T-helper 1 cell (primary cell): ENCODE data around the gene TMEM141.
"Not testable (repeated sequence)": the region's sequence is repeated elsewhere in the genome, so short reads cannot be mapped to it uniquely, and the experiment has no call there.

Source experiments
- DNase-seq, 5 donors: peaks; one replicate each; pipeline ENCODE4 v3.0.0-alpha.2; 2012 to 2020

The TMEM141 gene

DNA sequence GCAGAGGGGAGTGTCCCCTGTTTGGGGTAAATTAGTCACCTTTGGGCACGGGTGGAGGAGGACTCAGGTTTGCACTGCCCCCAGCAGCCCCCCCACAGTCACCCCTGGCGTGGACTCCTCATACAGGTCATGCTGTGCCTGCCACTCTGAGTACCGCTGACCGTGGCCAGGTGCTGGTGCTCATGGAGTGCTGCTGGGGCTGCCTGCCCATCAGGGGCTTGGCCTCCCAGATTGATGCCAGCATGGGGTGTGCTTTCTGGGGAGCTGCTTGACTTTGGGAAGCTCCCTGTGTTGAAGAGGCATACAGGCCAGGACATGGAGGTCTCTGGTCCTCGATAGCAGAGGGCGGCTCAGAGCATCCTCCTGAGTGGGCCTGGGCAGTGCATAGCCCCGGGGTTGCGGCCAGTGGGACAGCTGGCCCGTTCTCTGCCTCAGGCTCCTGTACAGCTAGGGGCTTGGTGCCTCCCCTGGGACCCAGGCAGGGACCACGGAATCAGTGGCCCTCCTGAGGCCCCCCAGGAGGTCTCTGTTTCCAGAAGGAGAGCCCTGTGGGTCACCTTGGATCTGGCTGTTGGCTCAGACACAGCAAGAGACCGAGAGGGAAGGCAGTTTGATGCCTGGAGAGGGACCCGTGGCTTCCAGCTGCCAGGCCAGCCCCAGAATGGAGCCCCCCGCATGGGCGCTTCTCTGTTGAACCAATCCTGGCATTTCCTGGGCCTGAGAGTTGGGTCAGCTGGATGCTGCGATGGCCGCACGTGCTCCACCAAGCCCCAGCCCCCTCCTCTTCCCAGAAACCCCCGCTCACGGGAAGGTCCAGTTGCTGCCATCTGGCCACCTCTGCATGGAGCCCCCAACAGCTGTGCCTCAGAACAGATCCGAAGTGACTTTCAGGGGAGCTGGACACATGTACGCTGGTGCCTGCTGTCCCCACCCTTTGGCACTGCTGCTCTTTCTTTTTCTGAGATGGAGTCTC is 45.1 kb downstream of the TMEM141 start:
- DNase-seq: peak in 1 of 5 donors; percentile 6

DNA sequence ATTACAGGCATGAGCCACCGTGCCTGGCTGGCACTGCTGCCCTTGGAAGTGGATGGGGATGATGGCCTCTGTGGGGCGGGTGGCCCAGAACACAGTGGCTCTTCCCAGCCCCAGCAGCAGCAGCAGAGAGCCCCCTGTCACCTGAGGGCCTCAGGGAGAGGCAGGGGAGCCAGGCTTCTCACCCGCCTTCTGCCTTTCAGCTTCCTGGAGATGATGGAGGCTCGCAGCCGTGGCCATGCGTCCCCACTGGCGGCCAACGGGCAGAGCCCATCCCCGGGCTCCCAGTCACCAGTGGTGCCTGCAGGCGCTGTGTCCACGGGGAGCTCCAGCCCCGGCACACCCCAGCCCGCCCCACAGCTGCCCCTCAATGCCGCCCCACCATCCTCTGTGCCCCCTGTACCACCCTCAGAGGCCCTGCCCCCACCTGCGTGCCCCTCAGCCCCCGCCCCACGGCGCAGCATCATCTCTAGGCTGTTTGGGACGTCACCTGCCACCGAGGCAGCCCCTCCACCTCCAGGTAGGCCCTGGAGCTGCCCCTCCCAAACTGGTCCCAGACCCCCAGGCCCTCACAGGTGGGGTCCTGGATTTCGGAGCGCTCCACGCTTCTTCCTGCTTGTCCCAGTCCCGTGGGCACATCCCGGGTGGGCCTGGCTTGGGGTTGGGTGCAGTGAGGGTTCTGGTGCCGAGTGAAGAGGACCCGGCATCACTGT is 46.2 kb downstream of the TMEM141 start:
- DNase-seq: peak in 1 of 5 donors; percentile 11

DNA sequence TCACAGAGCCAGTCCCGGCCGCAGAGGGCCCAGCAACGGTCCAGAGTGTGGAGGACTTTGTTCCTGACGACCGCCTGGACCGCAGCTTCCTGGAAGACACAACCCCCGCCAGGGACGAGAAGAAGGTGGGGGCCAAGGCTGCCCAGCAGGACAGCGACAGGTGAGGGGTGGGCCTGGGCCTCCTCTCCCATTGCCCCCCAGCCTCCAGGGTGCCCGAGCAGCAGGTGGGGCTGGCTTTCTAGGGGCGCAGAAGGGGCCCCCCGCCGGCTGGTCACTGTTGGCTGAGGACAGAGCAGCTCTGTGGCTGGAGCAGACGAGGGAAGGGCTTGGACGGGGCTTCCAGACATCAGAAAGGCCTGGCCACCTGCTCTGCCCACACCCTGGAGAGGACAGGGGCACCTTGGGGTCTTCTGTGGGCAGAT is 46.7 kb downstream of the TMEM141 start:
- not testable (repeated sequence) for DNase-seq

DNA sequence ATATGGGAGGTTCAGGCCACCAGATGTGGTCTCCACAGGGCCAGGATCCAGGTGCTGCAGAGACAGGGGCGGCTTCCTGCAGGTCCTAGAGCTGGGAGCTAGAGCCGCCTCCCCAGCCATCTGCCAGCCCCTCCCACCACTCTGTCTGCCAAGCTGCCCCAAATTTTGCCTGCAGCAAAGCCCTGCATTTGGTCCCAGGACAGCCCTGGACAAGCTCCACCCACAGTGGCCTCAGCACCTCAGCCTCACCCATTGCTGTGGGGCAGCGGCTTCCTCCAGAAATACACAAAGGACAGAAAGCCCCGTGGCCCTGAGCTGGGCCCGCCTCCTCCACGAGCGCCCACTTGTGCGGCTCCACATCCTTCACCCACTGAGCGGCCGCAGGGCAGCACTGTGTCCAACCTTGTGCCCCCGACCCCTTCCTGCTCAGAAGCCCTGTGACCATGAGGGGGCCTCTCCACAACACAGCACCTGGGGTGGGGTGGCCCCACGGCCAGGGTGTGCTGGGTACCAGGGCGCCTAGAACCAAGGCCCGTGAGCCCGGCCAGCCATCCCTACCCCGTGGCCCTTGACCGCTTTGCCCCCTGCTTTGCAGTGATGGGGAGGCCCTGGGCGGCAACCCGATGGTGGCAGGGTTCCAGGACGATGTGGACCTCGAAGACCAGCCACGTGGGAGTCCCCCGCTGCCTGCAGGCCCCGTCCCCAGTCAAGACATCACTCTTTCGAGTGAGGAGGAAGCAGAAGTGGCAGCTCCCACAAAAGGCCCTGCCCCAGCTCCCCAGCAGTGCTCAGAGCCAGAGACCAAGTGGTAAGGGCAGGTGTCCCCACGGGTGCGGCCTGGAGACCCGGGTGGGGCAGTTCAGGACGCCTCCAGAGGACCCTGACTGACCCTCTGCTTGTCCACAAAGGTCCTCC is 47.4 kb downstream of the TMEM141 start:
- no peak for DNase-seq

DNA sequence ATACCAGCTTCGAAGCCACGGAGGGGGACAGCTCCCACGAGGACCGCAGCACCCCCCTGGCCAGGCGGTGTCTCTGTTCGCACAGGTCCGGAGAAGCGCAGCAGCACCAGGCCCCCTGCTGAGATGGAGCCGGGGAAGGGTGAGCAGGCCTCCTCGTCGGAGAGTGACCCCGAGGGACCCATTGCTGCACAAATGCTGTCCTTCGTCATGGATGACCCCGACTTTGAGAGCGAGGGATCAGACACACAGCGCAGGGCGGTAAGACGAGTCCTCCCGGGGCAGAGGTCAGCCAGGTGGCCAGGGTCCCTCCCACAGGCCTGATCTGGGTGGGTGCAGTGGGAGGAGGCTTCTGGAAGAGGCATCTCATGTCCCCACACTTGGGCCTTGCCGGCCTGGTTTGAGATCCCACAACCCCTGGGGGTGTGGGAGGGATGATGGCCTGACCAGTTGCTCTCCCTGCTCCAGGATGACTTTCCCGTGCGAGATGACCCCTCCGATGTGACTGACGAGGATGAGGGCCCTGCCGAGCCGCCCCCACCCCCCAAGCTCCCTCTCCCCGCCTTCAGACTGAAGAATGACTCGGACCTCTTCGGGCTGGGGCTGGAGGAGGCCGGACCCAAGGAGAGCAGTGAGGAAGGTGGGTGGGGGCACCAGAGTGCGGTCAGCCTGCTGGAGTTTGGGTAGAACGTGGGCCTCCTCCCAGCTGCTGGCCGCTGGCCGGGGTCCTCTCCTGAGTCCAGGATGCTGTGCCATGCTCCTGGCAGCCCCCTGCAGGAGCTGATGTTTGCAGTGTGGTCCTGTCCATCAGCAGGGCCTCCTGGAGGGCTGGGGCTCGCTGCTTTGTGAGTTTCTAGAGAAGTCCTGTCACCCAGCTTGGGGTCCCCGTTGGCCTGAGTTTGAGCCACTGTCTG is 48.3 kb downstream of the TMEM141 start:
- DNase-seq: no peak

DNA sequence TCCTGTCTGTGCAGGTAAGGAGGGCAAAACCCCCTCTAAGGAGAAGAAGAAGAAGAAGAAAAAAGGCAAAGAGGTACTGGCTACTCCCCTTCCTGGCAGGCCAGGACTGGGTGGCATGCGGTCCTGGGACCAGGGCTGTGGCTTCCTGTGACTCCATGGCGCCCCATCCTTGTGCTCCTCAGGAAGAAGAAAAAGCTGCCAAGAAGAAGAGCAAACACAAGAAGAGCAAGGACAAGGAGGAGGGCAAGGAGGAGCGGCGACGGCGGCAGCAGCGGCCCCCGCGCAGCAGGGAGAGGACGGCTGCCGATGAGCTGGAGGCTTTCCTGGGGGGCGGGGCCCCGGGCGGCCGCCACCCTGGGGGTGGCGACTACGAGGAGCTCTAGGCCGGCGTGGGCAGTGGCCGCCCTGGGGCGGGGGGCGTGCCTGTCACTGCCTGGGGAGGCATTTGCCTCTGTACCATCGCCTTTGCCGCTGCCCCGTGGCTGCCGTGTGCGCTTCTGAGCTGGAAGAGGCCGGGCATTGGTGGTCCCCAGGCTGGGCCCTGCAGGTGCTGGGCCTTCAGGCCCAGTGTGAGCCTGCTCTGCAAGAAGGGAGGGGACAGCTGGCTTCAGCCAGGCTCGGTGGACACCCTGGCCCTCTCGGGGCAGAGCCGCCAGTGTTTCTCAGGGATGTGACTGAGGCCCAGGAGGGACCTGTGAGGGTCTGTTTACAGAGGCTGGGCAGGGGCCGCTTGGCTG is 49.2 kb downstream of the TMEM141 start:
- no peak for DNase-seq

DNA sequence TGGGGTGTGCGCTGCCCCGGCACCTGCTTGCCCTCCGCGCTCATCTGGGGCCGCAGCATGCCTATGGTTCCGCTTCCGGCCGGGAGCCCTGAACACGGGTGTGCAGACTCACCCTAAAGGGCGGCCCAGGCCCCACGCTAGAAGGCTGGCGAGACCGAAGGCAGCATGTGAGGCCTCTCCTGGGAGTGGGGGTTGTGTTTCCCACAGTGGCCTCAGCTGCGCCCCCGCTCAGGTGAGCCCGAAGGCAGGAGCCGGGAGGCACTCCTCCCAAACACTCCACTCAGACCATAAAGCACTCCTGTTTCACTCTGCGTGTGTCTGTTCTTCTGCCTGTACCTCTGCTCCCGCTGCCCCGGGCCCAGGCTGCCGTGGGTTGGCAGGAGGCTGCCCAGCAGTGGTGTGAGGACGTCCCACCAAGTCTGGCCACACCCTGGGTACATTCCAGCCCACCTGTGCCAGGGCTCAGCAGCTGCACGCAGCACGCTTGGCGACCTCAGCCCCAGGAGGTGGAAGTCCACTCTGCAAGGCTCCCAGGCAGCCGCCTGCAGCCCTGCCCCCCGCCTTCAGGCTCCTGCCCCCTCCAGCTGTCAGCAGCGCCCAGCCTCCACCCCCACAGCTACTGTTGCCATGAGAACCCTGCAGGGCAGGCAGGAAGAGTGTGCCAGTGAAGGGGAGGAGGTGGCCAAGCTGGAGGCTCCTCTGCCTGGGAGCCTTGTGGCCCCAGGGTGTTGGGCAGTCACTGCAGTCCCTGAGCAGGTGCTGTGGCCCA is 49.9 kb downstream of the TMEM141 start:
- no peak for DNase-seq

DNA sequence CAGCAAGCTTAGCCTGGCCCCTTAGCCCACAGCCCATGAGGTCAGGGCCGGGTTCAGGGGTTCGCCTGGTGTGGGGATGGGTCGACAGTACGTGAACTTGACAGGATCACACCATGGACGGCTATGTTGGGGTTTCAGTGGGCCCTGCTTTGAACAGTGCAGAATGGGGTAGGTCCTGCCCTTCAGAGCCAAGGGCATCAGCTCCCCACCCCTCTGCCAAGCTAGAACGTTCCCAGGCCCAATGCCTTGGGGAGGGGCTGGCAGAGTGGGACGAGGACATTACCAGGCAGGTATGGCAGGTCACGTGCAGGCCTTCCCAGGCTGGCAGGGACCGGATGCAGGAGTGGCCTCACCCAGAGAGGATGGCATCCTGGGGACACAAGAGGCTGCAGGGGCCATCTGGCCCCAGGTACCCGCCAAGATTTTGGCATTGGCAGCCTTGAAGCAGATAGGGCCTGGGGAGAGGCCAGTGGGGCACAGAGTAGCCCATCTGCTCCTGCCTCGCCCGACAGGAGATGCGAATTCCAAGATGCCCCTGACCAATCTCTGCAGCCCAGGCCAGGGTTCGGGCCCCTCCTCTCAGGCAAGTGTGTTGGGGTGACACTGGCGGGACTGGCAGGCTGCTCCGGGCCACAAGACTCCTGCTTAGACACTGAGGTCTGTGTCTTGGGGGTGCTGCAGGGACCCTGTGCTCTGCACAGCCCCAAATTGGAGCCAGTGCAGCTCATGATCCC is 50.7 kb downstream of the TMEM141 start:
- DNase-seq: not testable (repeated sequence)

DNA sequence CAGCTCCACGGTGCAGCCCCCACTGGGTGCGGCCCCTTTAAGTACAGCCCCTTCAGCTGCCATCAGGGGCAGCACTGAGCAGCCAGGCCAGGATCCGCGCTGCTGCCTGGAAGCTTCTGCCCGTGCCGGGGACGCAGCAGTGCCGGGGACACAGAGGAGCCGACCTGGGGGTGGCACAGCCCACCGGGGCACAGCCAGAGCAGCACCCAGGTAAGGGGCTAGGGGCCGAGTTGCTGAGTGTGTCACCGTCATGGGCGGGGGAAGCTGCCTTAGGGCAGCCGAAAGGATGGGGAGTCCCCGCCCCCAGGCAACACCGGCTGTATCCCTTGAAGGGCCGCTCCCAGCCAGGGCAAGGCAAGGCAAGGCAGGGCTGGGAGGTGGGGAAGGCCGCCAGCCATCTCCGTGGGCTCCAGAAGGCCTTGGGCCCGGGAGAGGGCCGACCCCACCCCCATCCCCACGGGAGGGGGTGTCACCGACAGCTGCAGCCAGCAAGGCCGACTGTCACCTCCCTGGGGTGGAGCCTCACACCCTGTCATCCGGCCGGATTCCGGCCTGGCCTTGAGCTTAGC is 51.3 kb downstream of the TMEM141 start, which contains the start of gene AJM1:
AJM1 (plus strand) TSS at position 99 of the 569 bp plus-strand sequence. CDS start 1,937 bp downstream, outside the sequence.
- peak; percentile 54 to 83 (median 70) for DNase-seq
